Thyroid gland (tissue), 4 donors: Measurements from ENCODE around the gene ITLN2. TPM values are rescaled to one million over a fixed set of nuclear protein-coding genes. Genes with fewer than 3 reads are reported as not detected.

Source experiments
- DNase-seq, 2 donors: peaks; one replicate each; pipeline ENCODE4 v3.0.0-alpha.2; 2019
- H3K27ac ChIP-seq, 3 donors: fragments of 200-600 bp; sonication (generic); 1 replicate in 2 of 3; 2 replicates in 1 of 3; pipeline ENCODE4 v1.5.1; 2016 to 2019; ENCODE audit warnings: mild to moderate bottlenecking in 1 of 3, moderate library complexity in 1 of 3
- H3K27me3 ChIP-seq: fragments of 200-600 bp; sonication (generic); one replicate; pipeline ENCODE4 v1.5.1; 2019
- H3K36me3 ChIP-seq, 2 donors: fragments of 200-600 bp; sonication (generic); one replicate each; pipeline ENCODE4 v1.5.1; 2016 to 2019
- H3K4me1 ChIP-seq, 2 donors: fragments of 200-600 bp; sonication (generic); one replicate each; pipeline ENCODE4 v1.5.1; 2017 to 2019
- H3K4me3 ChIP-seq, 3 donors: fragments of 200-600 bp; sonication (generic); replicated peaks in 1 of 3; 1 replicate in 2 of 3; 2 replicates in 1 of 3; pipeline ENCODE4 v1.5.1; 2016; ENCODE audit warnings: mild to moderate bottlenecking in 1 of 3
- H3K9me3 ChIP-seq: fragments of 200-600 bp; sonication (generic); one replicate; pipeline ENCODE4 v1.5.1; 2017
- CTCF ChIP-seq, 6 experiments: fragments of 200-600 bp in 3 of 6; fragments of 450-650 bp in 3 of 6; sonication (generic) in 3 of 6; IDR thresholded peaks; one replicate each; pipeline ENCODE4 v1.5.1; 2016 to 2019; ENCODE audit warnings: antibody characterized with exemption in 6 of 6, mild to moderate bottlenecking in 2 of 6, inconsistent platforms in 1 of 6, moderate library complexity in 1 of 6
- POLR2A ChIP-seq, 2 donors: fragments of 450-650 bp; IDR thresholded peaks; one replicate each; pipeline ENCODE4 v1.6.1; 2017; ENCODE audit warnings: antibody characterized with exemption in 2 of 2, mild to moderate bottlenecking in 2 of 2, moderate library complexity in 1 of 2
- WGBS, 2 donors: methylation state at CpG; one replicate each; pipeline ENCODE4 v1.1.5; 2017; 5-methylcytosine and 5-hydroxymethylcytosine counted together
- intact Hi-C: fragments of 100-400 bp; cut with DNase I; formaldehyde crosslinking; loops from one replicate; pipeline ENCODE4 v1.15.1; 2023
- total RNA-seq, 4 donors: library from RNA; depleted of rRNA; stranded (reverse); fragments of >200 nt; gene quantifications; one replicate each; pipeline ENCODE4 v1.2.3, GENCODE V29; 2016

ITLN2 gene
- total RNA-seq, 4 donors from 2014 or later = not detected

- TF ChIP-seq POLR2A (IDR thresholded peaks at IDR 0.05) = no peak
- H3K36me3 ChIP-seq = no peaks in the 10 kb centered on the region
- H3K27me3 ChIP-seq = no peaks in the 10 kb centered on the region
- no peak for DNase-seq
- intact Hi-C loops = no loop called here
- H3K9me3 ChIP-seq = no peaks in the 10 kb centered on the region
- H3K4me1 ChIP-seq = no peaks in the 10 kb centered on the region
- no peak overlapping the region for H3K27ac ChIP-seq
- WGBS, 2 donors = 75 to 79% methylated on average over 4 of the region's 4 CpGs
- H3K4me3 ChIP-seq = no peak overlapping the region
These were observed 18.9 kb upstream of the ITLN2 start for GRCh38 chr1:160973491-160973890.

GRCh38 chr1:160972939-160973338 lies 18.3 kb upstream of the ITLN2 start:
- H3K4me1 ChIP-seq = no peaks in the 10 kb centered on the region
- H3K9me3 ChIP-seq = no peaks in the 10 kb centered on the region
- WGBS, 2 donors = 44 to 63% methylated on average over 3 of the region's 3 CpGs
- no peak for DNase-seq
- no peak overlapping the region for H3K4me3 ChIP-seq
- TF ChIP-seq CTCF (IDR thresholded peaks at IDR 0.05) (no peak), POLR2A (IDR thresholded peaks at IDR 0.05) (no peak)
- H3K27me3 ChIP-seq = no peaks in the 10 kb centered on the region
- intact Hi-C loops = no loop called here
- H3K27ac ChIP-seq = no peak overlapping the region
- no peaks in the 10 kb centered on the region for H3K36me3 ChIP-seq

GRCh38 chr1:160971618-160972056 lies 17.0 kb upstream of the ITLN2 start:
- intact Hi-C loops = no loop called here
- DNase-seq = no peak
- no peak for TF ChIP-seq CTCF (IDR thresholded peaks at IDR 0.05)
- no peak for TF ChIP-seq POLR2A (IDR thresholded peaks at IDR 0.05)
- no peaks in the 10 kb centered on the region for H3K27me3 ChIP-seq
- H3K36me3 ChIP-seq = no peaks in the 10 kb centered on the region
- H3K4me3 ChIP-seq = no peak overlapping the region
- H3K27ac ChIP-seq = no peak overlapping the region
- WGBS, 2 donors = 35 to 42% methylated on average over 6 of the region's 6 CpGs
- no peaks in the 10 kb centered on the region for H3K9me3 ChIP-seq
- no peaks in the 10 kb centered on the region for H3K4me1 ChIP-seq

GRCh38 chr1:160963521-160963920 lies 8.9 kb upstream of the ITLN2 start:
- 40 to 55% methylated on average over 4 of the region's 4 CpGs for WGBS, 2 donors

GRCh38 chr1:160961419-160961818 lies 6.8 kb upstream of the ITLN2 start:
- WGBS, 2 donors = 67% methylated on average over 1 of the region's 1 CpG
- Histone ChIP-seq H3K36me3 (no peaks in the 10 kb centered on the region), H3K4me3 (no peak overlapping the region), H3K9me3 (no peaks in the 10 kb centered on the region), H3K27ac (no peak overlapping the region), H3K27me3 (no peaks in the 10 kb centered on the region), H3K4me1 (no peaks in the 10 kb centered on the region)
- intact Hi-C loops = no loop called here
- no peak for DNase-seq
- no peak for TF ChIP-seq POLR2A (IDR thresholded peaks at IDR 0.05)

More at GRCh38 chr1:160963521-160963920, 8.9 kb upstream of the ITLN2 start:
- Histone ChIP-seq H3K27me3 (no peaks in the 10 kb centered on the region), H3K27ac (no peak overlapping the region), H3K4me3 (no peak overlapping the region), H3K4me1 (no peaks in the 10 kb centered on the region), H3K36me3 (no peaks in the 10 kb centered on the region), H3K9me3 (no peaks in the 10 kb centered on the region)
- DNase-seq = no peak
- intact Hi-C loops = no loop called here
- TF ChIP-seq CTCF (IDR thresholded peaks at IDR 0.05) (no peak), POLR2A (IDR thresholded peaks at IDR 0.05) (no peak)

GRCh38 chr1:160956966-160957365 lies 2.4 kb upstream of the ITLN2 start:
- intact Hi-C loops = no loop called here
- Histone ChIP-seq H3K27ac (no peak overlapping the region), H3K9me3 (no peaks in the 10 kb centered on the region), H3K27me3 (no peaks in the 10 kb centered on the region), H3K4me3 (no peak overlapping the region), H3K4me1 (no peaks in the 10 kb centered on the region), H3K36me3 (no peaks in the 10 kb centered on the region)
- no peak for DNase-seq
- WGBS, 2 donors = 43 to 56% methylated on average over 3 to 4 of the region's 4 CpGs
- TF ChIP-seq CTCF (IDR thresholded peaks at IDR 0.05) (no peak), POLR2A (IDR thresholded peaks at IDR 0.05) (no peak)
